ENCODE data around the gene PDZD2.
A peak's percentile ranks its signal among the peaks of the same experiment; 100 is the strongest.
"Not testable (repeated sequence)": the region's sequence is repeated elsewhere in the genome, so short reads cannot be mapped to it uniquely, and the experiment has no call there.

PDZD2 gene

GRCh38 chr5:31639481-31640411, 815 bp downstream of the PDZD2 start:
- no peak for DNase-seq

GRCh38 chr5:31640573-31640972, 1.6 kb downstream of the PDZD2 start:
- no peak for DNase-seq

GRCh38 chr5:31641059-31641458, 2.1 kb downstream of the PDZD2 start:
- DNase-seq = no peak

- no peak for DNase-seq
These were observed 2.6 kb downstream of the PDZD2 start for GRCh38 chr5:31641575-31641974.

- no peak for DNase-seq
These were observed 6.6 kb downstream of the PDZD2 start for GRCh38 chr5:31645420-31646081.

- no peak for DNase-seq
These were observed 9.4 kb downstream of the PDZD2 start for GRCh38 chr5:31648326-31648725.

GRCh38 chr5:31651241-31651640, 12.3 kb downstream of the PDZD2 start:
- no peak for DNase-seq

- no peak for DNase-seq
These were observed 16.6 kb downstream of the PDZD2 start for GRCh38 chr5:31655491-31655890.

- DNase-seq = no peak
These were observed 17.9 kb downstream of the PDZD2 start for GRCh38 chr5:31656806-31657205.

- DNase-seq = no peak
These were observed 18.5 kb downstream of the PDZD2 start for GRCh38 chr5:31657315-31657979.

- DNase-seq = no peak
These were observed 22.3 kb downstream of the PDZD2 start for GRCh38 chr5:31661257-31661656.

- no peak for DNase-seq
These were observed 24.6 kb downstream of the PDZD2 start for GRCh38 chr5:31663519-31663918.

- peak; percentile 29 for DNase-seq
These were observed 25.6 kb downstream of the PDZD2 start for GRCh38 chr5:31664566-31664965.

- DNase-seq = no peak
These were observed 32.4 kb downstream of the PDZD2 start for GRCh38 chr5:31671339-31671741.

GRCh38 chr5:31674371-31674951, 35.5 kb downstream of the PDZD2 start:
- DNase-seq = no peak

- DNase-seq = no peak
These were observed 36.5 kb downstream of the PDZD2 start for GRCh38 chr5:31675472-31675871.

GRCh38 chr5:31678180-31678579, 39.2 kb downstream of the PDZD2 start:
- DNase-seq = no peak

- DNase-seq = no peak
These were observed 41.6 kb downstream of the PDZD2 start for GRCh38 chr5:31680528-31680927.

GRCh38 chr5:31682025-31682424, 43.1 kb downstream of the PDZD2 start:
- no peak for DNase-seq

GRCh38 chr5:31682851-31683250, 43.9 kb downstream of the PDZD2 start:
- no peak for DNase-seq

- no peak for DNase-seq
These were observed 49.7 kb downstream of the PDZD2 start for GRCh38 chr5:31688515-31689092.

- DNase-seq = not testable (repeated sequence)
These were observed 52.5 kb downstream of the PDZD2 start for GRCh38 chr5:31691408-31691807.

All from OCI-M1 (cell line).